ENCODE measurements around the gene SLC41A3. TPM values are rescaled to one million over a fixed set of nuclear protein-coding genes. Genes with fewer than 3 reads are reported as not detected.

SLC41A3 gene
- total RNA-seq, 1 experiment from 2014 or later: 35.5 TPM

DNA sequence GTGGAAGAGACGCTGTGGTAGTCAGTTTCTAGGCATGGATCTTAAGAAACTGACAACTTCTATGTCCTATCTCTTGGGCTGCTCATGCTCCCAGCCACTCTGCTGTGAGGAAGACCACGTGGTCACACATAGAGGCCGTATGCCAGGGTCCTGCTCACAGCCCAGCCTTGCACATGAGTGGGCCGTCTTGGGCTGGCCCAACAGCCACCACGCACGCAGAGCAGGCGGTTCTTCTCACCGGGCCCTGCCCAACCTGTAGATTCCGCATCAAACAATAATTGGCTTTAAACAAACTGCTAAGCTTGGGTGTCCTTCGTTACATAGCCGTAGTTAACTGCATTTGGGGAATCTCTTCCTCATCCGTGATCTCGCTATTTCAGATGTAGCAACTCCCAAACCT lies 26.0 kb downstream of the SLC41A3 start:
- Histone ChIP-seq H4K5ac (ENCODE audit: insufficient read length, low read depth, low read length) (no peak overlapping the region), H3K79me2 (ENCODE audit: insufficient read depth, low read length) (no peaks in the 10 kb centered on the region), H3T11ph (ENCODE audit: low read length) (no peak overlapping the region), H3K56ac (ENCODE audit: insufficient read length, low read depth, low read length) (no peak overlapping the region), H3K27ac (ENCODE audit: insufficient read length, low read depth, low read length) (no peak overlapping the region), H3K9me3 (ENCODE audit: control insufficient read depth, low read depth, low read length) (no peaks in the 10 kb centered on the region), H3K4me1 (ENCODE audit: insufficient read depth, low read length) (no peaks in the 10 kb centered on the region), H3K4me2 (ENCODE audit: insufficient read depth, insufficient read length, low read length) (no peak overlapping the region), H2BK12ac (ENCODE audit: insufficient read length, low read depth, low read length) (no peak overlapping the region), H2AFZ (ENCODE audit: low read length) (no peak overlapping the region), H3K27me3 (ENCODE audit: insufficient read depth, low read length) (no peaks in the 10 kb centered on the region), H4K8ac (replicated peaks; ENCODE audit: insufficient read length, low read depth, low read length) (no peak overlapping the region), H3K18ac (ENCODE audit: insufficient read length, low read depth, low read length) (no peak overlapping the region), H3K79me1 (ENCODE audit: insufficient read depth, low read depth, low read length, poor library complexity, severe bottlenecking) (no peaks in the 10 kb centered on the region), H4K91ac (ENCODE audit: insufficient read length, low read depth, low read length) (no peak overlapping the region), H2BK5ac (ENCODE audit: insufficient read length, low read length) (no peak overlapping the region), H3K23ac (ENCODE audit: insufficient read length, low read depth, low read length) (no peak overlapping the region), H2BK120ac (ENCODE audit: low read depth, low read length, poor library complexity, severe bottlenecking) (no peak overlapping the region), H2AK5ac (ENCODE audit: insufficient read length, low read length) (no peak overlapping the region), H4K20me1 (ENCODE audit: control insufficient read depth, insufficient read depth, insufficient read length) (no peaks in the 10 kb centered on the region), H3K23me2 (ENCODE audit: insufficient read length, low read depth, low read length, poor library complexity, severe bottlenecking) (no peaks in the 10 kb centered on the region), H3K9ac (ENCODE audit: extremely low read depth, insufficient read length, low read length) (no peak overlapping the region), H2BK20ac (ENCODE audit: low read depth, low read length, poor library complexity, severe bottlenecking) (no peak overlapping the region), H3K14ac (ENCODE audit: insufficient read depth, low read length) (no peak overlapping the region), H3K4ac (ENCODE audit: low read depth, low read length) (no peak overlapping the region), H2BK15ac (ENCODE audit: low read depth, low read length) (no peak overlapping the region)
- no peak overlapping the region for H3K4me3 Mint-ChIP-seq
- peak overlapping the region in 1 of 3 experiments; percentile 36; a peak in 1 of 7 replicates for H3K27ac Mint-ChIP-seq
- no peaks in the 10 kb centered on the region for H3K27me3 Mint-ChIP-seq (ENCODE audit: low read depth)
- H3K4me1 Mint-ChIP-seq: peaks cover 8 to 11% of the 10 kb centered on the region in 2 experiments
- WGBS (ENCODE audit: extremely low coverage, insufficient read length, low lambda C conversion rate): no CpG with 5 or more reads among the region's 13 CpGs
- H3K9me3 Mint-ChIP-seq: no peaks in the 10 kb centered on the region
- TF ChIP-seq CTCF (conservative IDR thresholded peaks at IDR 0.05): no peak
- peaks cover 0 to 5% (median 0%) of the 10 kb centered on the region in 3 experiments; a peak in 3 of 7 replicates for H3K36me3 Mint-ChIP-seq (ENCODE audit: insufficient read depth in 1 of 3, low read depth in 3 of 3)
- no peak for DNase-seq
